T-helper 22 cell (primary cell): ENCODE data around the gene EDN1.

ENCODE experiments used
- DNase-seq: peaks from one replicate; pipeline ENCODE4 v3.0.0-alpha.2; 2020; ENCODE audit warnings: low read depth

The EDN1 gene

DNA sequence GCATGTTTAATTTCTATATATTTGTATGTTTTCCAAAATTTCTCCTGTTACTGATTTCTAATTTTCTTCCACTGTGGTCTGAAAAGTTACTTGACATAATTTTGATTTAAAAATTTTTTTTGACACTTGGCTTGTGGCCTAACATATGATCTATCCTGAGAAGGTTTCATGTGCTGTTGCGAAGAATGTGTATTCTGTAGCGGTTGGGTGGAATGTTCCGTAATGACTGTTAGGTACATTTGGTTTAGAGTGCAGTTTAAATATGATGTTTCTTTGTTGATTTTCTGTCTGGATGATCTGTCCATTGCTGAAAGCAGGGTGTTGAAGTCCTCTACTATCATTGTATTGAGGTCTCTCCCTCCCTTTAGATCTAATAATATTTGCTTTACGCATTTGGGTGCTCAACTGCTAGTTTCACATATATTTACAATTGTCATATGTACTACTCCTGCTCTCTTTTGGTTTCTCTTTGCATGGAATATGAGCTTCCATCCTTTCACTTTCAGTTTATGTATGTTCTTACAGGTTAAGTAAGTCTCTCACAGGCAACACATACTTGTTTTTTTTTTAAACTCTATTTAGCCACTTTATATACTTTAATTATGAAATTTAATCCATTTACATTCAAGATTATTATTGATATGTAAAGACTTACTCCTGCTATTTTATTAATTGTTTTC is 19.5 kb upstream of the EDN1 start:
- no peak for DNase-seq

DNA sequence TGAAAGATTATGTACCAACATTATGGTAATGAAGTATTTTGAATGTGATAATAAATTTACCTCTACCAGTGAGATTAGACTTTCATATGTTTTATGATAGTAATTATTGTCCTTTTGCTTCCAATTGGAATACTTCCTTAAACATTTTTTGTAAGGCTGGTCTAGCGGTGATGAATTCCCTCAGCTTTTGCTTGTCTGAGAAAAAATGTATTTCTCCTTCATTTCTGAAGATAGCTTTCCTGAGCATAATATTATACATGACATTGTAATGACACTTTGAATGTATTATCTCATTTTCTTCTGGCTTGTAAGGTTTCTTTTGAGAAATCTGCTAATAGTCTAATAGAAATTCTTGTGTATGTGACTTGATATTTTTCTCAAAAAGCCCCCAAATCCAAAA is 18.6 kb upstream of the EDN1 start:
- no peak for DNase-seq

DNA sequence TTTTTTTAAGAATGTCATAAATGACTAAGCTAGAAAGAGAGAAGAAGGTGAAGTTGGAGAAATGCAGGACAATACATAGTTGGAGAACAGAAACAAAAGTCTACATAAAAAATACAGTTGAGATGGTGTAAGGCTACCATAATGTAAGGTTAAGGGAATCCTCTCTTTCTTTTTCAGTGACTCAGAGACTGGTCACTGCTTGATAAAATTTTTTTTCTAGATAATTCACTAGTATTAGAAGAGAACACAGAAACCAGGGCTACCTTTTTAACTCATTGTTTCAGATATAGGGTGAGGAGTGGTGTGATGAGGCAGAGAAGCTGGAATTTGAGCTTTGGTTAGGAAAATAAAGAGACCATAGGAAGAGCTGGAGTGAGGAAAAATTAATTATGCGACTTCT is 18.2 kb upstream of the EDN1 start:
- DNase-seq = no peak

DNA sequence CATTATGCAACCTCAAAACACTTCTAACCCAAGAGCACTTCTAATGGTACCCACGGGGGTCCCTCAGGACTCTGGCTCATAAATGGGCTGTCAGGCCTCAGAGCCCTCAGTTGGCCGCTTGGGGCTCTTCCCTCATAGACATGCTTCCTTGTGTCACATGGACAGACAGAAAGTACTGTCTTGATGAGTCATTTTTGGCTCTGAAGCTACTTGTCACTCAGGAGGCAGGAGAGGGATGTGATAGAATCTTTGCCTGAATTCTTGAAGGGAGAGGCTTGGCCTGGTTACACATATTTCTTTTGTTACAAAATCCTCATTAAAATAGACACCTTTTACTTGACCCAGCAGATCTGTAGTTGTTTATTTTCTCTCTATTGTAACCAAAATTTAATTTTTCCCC is 15.1 kb upstream of the EDN1 start:
- DNase-seq = no peak

DNA sequence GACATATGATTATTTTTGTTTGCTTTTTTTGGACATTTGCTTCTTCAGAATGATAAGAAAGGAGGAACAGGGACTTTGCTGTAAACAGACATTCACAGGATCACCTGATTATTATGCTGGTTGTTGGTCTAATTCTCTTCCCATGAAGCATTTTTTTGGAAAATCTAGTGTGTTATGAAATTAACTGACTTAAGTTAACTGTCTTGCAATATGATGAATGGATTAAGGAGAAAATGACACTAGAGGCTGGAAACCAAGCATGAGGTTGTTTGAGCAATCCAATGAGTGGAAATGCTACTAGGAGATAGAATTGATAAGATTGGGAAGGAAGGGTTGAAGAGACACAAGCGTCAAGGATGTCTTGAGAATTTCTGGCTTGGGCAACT is 13.2 kb upstream of the EDN1 start:
- no peak for DNase-seq

DNA sequence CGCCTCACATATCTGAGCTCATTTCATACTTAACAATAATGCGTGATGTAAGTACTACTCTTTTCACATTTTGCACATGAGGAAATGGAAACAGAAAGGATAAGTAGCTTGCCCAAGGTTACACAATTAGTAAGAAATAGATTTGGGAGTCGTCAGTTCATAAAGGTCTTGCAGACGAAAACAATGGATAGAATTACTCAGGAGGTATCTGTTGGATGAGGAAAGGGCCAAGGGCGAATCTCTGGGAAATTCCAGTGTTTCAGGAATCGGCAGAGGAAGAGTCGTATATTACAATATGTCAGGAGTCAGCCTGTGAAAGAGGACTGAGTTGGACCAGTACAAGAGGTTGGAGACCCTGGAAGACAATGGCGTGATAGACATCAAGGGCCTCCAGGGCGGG is 12.8 kb upstream of the EDN1 start:
- DNase-seq = no peak

DNA sequence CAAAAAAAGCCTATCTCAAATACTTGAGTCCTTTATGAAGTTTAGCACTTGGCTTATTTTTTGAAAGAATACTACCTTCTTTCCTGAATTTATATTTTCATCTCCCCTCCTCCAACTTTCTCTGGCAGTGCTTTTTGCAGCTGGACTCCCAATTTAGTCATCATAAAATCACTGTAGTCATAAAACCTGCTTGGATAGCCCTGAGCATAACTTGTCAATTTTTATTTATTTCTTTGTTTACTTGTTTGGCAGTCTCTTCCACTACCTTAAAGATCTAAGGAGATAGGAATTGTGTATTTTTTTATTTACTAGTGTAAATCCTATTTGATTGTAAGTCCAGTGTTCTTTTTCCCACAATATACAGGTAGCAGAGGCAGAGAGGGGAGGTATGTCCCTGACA is 11.2 kb upstream of the EDN1 start:
- no peak for DNase-seq

DNA sequence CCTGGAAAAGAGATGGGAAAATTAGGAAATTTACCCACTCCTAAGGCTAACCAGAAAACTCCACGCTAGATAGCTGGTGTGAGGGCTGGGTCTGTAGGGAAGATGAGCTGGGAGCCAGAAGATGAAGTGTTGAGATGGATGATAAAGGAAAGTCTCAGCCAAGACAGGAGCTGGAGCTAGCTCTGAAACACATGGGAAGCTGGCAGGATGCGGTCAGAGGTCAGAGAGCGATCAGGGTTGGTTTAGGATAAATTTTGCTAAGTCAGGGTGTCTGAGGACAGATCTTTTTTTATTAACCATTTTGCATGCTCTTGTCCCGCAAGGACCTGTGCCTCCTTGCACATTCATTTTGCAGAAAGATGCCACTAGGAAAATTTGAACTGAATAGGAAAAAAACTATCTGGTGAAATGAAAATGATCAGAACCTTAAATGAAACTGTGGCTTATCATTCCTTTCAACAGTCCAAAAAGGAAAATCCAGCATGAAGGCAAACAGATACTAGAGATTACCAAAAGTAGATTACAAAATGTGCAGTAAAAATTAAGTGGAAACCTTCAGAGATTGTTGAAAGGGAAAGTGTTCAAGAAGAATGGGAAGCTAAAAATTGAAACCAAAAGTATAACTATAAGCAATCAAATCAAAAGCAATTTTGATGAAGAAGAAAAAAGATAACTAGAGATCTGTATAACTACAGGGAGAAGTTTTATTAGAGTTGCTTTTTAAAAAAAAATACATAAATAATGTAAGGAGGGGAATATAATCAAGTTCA is 10.7 kb upstream of the EDN1 start:
- DNase-seq = no peak

DNA sequence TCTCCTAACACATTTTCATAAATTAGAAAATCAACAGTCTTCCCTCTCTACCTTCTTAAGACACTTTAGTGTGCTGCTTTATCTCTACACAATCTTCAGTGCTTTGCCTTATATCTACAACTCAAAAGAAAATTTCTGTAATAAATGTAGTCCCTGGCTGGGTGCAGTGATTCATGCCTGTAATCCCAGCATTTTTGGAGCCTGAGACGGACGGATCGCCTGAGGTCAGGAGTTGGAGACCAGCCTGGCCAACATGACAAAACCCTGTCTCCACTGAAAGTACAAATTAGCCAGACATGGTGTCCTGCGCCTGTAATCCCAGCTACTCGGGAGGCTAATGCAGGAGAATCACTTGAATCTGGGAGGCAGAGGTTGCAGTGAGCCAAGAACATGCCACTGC is 9.7 kb upstream of the EDN1 start:
- DNase-seq = no peak

DNA sequence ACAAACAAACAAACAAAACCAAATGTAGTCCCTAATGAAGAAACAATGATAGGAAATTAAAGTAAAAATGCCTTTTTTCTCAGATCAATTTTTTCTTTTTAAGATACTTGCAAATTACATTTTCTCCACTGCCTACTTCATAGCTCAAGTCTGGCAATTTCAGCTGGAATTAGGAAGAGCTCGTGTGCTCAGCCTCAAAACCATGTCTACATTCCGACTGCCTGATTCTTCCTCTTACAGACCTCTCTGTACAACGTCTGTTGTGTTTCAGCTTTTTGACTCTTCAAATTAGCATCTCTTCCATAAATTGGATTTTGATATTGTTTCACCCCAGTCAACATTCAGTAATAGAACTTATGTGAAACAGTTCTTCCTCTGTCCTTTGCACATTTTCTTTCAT is 9.3 kb upstream of the EDN1 start:
- no peak for DNase-seq

DNA sequence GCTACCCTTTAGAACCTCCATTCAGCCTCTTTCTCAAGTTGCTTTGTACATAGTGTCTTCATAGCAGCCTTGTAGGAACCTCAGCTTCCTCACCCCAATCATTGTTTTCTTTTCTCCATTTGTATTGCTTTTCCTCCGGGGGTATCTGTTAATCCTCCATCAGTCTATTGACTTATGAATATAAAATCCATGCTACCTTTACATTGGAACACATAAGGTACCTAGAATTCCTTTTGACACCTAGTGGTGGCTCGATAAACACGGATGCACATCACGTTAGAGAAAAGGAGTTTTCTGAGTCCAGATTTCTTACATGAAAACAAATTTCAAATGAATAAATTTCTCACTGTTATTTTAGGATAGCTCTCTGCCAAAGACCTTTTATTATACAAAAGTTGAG is 6.3 kb upstream of the EDN1 start:
- no peak for DNase-seq

DNA sequence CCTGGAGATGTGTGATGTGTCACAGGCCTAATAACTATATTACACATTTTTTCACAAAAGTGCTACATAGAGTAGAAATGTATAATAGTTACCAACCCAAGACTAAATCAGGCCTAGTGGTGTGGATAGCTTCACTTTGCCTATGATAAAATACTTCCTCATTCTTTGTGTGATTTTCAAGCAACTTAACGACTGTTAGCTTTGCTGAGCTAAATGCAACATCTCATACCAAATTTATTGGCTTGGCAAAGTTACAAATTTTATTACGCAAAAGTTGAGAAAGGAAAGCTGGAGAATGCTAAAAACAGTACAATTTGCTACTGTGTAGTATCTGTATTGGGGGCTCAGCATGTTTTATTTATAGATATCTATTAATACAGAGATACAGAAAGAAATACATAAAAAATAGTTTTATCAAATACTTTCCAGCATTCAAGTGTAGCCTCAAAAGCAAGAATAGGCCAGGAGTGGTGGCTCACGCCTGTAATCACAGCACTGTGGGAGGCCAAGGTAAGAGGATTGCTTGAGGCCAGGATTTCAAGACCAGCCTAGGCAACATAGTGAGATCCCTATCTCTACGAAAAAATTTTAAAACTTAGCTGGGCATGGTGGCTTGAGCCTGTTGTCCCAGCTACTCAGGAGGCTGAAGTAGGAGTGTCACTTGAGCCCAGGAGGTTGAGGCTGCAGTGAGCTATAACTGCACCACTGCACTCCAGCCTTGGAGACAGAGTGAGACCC is 3.6 kb upstream of the EDN1 start:
- DNase-seq = no peak

DNA sequence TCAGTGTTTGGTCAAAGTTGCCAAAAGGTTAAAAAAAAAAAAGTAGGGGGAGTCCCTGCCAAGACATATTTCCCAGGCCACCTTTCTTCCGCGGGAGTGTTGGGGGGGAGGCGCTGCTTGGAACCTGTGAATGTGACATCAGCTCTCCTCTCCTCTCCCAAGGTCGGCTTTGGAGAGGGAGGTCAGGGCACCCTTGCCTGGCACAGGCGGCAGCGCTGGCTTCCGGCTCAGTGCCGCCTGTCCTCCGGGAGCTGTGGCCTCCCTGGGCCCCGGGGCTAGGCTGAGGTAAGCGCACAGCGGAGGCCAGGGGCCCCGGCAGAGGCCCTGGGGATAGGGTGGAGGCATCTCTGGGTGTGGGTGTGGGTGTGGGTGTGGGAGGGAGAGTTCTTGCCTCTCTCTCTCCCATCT is 1.9 kb upstream of the EDN1 start:
- no peak for DNase-seq

DNA sequence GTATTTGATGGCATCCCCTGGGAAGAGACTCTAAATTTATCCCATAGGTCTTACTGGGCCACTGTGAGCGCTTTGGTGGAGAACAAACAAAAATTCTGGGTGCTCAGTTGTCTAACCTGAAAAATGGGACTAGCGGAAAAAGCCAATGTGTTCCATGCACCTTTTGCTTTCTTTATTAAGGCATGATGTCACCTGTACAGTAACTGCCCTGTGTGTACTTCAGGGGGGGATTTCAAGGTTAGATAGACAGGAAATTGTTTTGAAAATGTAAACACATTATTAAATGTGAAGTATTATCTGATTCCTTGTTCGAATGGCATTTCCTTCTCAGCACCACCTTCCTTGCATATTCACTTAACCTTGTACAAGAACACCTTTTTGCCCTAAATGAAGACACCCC is 1.2 kb upstream of the EDN1 start:
- no peak for DNase-seq

DNA sequence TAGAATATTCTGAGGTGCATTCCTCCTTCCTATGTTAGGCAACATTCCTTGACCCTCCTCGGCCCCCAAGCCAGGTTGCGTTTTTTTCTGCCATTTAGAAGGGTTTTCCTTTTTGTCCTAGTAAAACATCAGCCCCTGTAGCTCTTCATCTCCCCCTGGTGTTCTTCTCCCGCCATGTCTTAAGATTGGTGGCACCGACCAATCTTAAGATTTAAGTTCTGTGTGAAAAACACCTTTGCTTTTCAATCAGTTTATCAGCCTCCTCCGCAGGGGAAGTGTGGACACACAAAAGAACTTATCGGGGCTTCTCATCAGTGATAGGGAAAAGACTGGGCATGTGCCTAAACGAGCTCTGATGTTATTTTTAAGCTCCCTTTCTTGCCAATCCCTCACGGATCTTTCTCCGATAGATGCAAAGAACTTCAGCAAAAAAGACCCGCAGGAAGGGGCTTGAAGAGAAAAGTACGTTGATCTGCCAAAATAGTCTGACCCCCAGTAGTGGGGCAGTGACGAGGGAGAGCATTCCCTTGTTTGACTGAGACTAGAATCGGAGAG is 719 bp upstream of the EDN1 start:
- no peak for DNase-seq

DNA sequence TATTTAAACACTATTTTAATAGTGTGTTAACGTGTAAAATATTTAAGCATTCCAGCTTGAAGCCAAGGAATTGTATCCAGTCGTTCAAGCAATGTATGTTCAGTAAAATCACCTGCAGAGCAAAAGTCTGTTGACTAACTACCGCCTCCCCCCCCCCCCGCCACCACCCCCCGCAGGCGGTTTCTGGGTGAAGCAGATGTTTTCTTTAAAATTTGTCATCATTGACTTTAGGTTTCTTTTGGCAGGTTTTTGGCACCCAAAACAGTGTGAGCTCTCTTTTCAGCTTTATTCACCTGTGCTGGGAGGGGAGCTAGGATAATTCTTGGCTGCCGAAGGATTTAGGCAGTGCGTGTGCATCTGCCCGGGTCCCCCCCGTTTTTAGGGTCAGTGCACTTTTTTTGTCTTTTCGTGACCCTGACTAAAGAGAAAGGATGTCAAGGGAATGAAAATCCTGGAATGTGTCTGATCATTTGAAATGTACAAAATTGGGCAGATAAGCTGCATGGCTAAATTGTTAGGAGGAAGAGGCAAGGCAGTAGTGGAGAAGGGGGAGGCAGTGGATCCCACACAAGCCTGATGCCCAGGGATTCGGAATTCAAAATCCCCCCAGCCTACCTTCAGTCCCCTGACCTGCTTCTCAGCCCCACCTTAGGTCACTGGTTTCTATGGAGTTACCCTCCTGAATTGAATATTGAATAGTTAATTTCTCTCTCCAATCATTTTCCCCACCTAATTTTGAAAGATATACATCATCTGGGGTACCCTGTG is 1.1 kb downstream of the EDN1 start:
- DNase-seq = no peak

DNA sequence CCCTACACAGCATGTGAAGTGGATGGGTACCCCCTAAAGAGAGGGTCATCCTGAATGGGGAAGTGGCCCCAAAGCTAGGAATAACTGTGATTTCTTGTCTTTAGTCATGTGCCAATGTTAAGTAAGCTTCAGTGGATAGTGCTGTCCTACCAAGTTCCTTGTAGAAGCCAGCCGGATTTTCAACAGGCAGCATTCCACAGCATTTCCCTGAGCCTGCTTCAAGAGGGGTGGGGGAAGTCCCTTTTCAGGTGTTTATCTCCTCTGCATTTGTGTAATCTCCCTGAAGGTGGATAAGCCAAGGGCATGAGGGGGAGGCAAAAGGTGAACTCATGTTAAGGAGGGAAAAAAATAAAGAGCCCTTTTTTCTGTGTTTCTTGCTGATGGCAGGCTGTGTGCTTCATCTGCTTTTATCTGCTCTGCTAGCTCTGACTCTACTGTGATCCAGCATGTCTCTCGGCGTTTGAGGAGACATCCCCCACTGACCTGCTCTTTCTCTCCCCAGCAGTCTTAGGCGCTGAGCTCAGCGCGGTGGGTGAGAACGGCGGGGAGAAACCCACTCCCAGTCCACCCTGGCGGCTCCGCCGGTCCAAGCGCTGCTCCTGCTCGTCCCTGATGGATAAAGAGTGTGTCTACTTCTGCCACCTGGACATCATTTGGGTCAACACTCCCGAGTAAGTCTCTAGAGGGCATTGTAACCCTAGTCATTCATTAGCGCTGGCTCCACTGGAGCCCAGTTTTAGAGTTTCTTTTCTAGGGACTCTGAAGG is 1.9 kb downstream of the EDN1 start:
- no peak for DNase-seq

DNA sequence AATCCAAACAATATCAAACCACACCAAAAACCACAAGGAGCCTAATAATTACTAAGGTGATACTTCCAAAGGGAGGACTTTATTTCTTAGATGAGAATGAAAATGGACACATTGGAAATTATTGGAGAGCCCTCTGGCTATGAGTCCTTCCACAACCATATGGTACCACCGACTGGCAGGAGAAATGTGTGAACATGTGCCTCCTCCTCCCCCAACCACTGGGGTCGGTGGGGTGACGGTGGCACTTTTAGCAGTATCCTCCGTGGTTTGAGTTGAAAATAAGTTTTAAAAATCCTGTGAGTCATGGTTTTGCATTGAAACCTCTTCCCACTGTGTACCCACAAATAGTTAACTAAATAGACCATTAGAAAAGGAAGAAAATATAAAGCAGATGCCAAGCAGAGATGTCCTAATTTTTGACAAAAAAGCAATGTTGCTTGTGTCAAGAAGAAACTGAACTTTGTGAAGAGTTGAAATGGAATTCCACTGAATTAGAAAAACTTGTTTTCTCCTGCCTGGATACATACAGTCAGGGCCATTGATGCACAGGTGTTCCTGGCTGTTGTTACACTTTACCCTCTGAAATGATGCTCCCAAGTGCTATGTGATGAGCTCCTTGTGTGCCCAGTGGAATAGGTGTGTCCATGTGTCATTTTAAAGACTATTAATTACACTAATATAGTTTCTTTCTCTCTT is 3.2 kb downstream of the EDN1 start:
- DNase-seq = no peak

DNA sequence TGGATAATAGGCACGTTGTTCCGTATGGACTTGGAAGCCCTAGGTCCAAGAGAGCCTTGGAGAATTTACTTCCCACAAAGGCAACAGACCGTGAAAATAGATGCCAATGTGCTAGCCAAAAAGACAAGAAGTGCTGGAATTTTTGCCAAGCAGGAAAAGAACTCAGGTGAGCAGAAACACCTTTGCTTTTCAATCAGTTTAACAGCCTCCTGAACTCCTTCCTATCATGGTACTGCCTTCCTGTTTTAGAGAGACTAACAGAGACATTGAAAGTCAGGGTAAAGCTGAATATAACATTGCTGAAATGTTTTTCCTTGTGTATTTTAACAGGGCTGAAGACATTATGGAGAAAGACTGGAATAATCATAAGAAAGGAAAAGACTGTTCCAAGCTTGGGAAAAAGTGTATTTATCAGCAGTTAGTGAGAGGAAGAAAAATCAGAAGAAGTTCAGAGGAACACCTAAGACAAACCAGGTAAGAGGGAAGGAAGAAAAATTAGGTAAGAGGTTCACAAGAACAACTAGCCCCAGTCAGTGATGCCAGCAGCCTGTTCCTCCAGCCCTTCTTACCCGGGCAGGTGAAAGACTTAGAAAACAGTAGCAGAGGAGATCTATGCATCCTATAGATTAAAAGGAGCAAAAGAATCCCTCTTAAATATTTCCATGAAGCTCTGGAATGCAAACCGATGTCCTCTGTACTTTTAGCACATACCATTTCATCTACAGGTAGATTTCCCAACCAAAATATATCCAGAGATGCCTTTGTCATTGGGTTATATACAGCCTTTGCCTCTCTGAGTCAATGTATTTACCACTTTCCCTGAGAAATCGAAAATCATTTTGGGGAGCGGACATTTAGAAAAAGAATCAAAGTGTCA is 4.0 kb downstream of the EDN1 start:
- DNase-seq = no peak
